Hematopoietic multipotent progenitor cell treated with erythropoietin and hydrocortisone succinate and interleukin-3 and kit ligand, for 15 days (in vitro differentiated cells): ENCODE data around the gene FLVCR2.
"Not testable (repeated sequence)": the region's sequence is repeated elsewhere in the genome, so short reads cannot be mapped to it uniquely, and the experiment has no call there.

ENCODE experiments used
- DNase-seq: peaks from one replicate; pipeline ENCODE4 v3.0.0-alpha.2; 2015; ENCODE audit warnings: low spot score

FLVCR2 gene

DNA sequence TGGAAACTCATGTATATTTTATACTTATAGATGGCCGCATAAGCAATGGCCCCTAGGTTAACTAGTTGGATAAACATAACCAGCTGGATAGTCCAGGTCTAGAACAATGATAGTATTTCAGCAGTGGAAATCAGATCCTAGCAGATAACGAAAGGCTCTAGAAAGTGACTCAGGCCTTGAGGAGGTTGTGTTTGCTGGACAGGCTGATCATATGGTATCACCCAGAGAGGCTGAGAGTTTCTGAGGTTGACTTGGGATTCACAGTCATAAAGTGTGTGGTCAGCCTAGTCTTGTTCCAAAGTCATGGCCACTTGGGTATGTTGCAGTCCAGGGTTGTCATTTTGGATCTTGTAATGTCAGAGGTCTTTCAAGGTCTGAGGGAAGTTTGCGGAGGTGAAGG lies 16.8 kb downstream of the FLVCR2 start:
- no peak for DNase-seq

- DNase-seq, result no peak
These were observed 18.7 kb downstream of the FLVCR2 start for GRCh38 chr14:75597149-75597548.

- not testable (repeated sequence) for DNase-seq
These were observed 21.7 kb downstream of the FLVCR2 start for GRCh38 chr14:75600100-75600499.

GRCh38 chr14:75601061-75601460 lies 22.6 kb downstream of the FLVCR2 start:
- DNase-seq, result not testable (repeated sequence)

DNA sequence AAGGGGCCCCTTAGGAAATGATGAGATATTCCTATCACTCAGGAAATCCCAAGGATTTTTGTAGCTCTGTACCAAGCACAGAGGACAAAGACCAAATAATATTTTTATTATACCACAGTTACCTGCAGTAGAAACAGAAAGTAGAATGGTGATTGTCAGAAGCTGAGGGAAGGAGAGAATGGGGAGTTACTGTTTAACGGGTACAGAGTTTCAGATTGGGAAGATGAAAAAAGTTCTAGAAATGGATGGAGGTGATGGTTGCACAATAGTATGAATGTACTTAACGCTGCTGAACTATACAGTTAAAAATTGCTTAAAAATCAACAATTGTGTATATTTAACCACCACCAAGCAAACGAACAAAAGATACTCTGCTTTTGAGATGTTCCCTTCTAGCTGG lies 24.1 kb downstream of the FLVCR2 start:
- DNase-seq, result no peak

DNA sequence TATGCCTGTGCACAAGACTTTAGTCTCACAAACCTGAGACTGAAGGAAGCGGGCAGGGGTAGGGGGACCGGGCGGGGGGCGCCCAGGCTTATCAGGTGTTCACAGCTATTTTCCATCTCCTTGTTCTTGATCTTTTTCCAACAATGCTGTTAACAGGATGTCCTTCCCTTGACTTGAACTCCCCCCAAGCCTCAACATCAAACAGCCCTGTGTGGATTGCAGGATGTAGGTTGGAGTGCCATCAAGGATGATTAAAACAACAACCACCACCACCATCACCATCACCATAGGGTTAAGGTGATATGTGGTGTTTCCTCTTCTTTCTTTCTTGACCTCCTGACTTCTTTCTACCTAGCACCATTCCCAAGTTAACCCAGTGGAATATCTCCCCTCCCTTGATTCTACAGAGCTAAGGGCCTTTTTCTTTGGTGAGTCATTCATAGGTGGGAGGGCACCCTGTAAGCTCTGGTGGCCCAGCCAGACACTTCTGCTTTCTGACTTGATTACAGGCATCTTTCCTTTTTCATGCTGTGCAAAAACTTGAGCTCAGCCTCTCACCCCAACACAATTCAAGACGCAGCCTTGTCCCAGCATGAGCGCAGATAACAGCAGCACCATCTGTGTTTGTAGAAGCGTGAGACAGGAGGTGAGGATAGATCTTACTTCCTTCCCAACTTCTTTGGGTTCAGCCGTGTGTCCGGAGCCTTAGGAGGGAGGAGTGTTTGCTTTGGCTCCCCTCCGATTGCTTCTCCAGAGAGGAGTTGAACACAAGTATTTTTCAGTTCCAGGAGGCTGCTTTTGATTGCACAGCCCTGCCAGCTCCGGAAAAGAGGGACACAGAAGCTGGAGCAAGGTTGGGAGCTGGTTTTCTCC lies 26.8 kb downstream of the FLVCR2 start:
- no peak for DNase-seq

GRCh38 chr14:75605916-75606315 lies 27.5 kb downstream of the FLVCR2 start:
- DNase-seq, result no peak

DNA sequence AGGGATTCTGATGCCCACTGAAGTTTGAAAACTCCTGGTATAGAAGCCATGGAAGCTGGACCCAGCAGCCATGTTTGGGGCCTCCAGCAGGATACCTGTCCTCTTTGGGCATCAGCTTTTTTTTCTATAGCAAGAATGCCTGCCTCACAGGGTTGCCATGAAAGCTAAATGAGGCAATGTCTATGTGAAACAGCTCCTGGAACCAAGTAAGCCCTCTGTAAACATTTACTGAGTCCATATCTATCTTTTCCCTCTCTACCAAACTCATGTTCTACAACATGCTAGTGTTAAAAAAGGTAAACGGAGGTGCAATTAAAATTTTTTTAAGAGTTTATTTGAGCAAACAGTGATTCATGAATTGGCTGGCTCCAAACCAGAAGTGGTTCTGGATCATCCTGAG lies 28.6 kb downstream of the FLVCR2 start:
- DNase-seq, result no peak

- no peak for DNase-seq
These were observed 29.6 kb downstream of the FLVCR2 start for GRCh38 chr14:75607842-75608640.

GRCh38 chr14:75609116-75609515 lies 30.7 kb downstream of the FLVCR2 start:
- DNase-seq, result no peak

GRCh38 chr14:75609606-75610475 lies 31.4 kb downstream of the FLVCR2 start:
- DNase-seq, result no peak

GRCh38 chr14:75610834-75611233 lies 32.4 kb downstream of the FLVCR2 start:
- no peak for DNase-seq

- DNase-seq, result no peak
These were observed 33.7 kb downstream of the FLVCR2 start for GRCh38 chr14:75612157-75612556.

- no peak for DNase-seq
These were observed 35.8 kb downstream of the FLVCR2 start for GRCh38 chr14:75614179-75614578.

- no peak for DNase-seq
These were observed 36.8 kb downstream of the FLVCR2 start for GRCh38 chr14:75615200-75615599.

- no peak for DNase-seq
These were observed 41.1 kb downstream of the FLVCR2 start for GRCh38 chr14:75619548-75619947.

GRCh38 chr14:75625034-75625433 lies 46.6 kb downstream of the FLVCR2 start:
- DNase-seq, result no peak

- DNase-seq, result no peak
These were observed 48.0 kb downstream of the FLVCR2 start for GRCh38 chr14:75626396-75626795.

GRCh38 chr14:75626863-75627262 lies 48.4 kb downstream of the FLVCR2 start:
- DNase-seq, result no peak

DNA sequence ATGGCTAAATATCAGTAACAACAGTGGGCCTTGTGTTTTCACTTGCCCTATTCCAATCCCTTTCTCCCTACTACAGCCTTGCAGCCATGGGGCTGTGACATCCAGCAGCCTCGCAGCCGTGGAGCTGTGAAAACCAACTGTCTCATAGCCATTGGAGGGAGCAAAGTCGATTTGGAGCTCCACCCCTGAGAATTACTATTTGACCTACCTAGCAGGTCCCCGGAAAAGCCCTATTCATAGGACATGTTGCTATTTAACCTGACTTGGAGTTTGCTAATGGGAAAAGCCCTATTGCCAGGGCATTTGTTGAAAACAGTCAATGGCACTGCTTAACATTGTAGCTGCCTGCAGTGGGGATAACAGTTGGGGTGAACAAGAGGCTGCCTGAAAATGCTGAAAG lies 49.0 kb downstream of the FLVCR2 start:
- DNase-seq, result no peak

GRCh38 chr14:75628816-75629215 lies 50.4 kb downstream of the FLVCR2 start:
- DNase-seq, result no peak
